PC-9 (cell line): Measurements from ENCODE around the gene REEP3.

Source experiments
- EZH2 ChIP-seq: fragments of 200-600 bp; sonication (generic); IDR thresholded peaks from 2 replicates; pipeline ENCODE4 v1.8.0; 2017; ENCODE audit warnings: antibody characterized with exemption, low read depth
- TF ChIP-seq, protein P1 (sequence below): fragments of 200-600 bp; sonication (generic); conservative IDR thresholded peaks from 2 replicates; pipeline ENCODE4 v1.6.1; 2017; ENCODE audit warnings: mixed run types, antibody characterized with exemption, mild to moderate bottlenecking, moderate library complexity

DNA sequence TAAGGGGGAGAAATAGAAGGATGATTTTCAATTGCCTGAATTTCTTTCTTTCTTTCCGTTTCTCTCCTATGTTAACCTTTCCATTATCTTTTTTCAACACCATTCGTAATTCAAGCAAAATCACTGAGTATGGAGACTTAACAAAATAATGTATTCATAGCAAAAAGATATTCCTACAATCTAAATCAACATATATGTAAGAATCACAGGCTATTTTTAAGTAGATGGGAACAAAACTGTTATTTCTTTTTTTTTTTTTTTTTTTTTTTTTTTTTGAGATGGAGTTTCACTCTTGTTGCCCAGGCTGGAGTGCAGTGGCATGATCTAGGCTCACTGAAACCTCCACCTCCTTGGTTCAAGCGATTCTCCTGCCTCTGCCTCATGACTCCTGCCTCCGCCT, 28.2 kb upstream of the REEP3 start:
- TF ChIP-seq, protein P1, sequence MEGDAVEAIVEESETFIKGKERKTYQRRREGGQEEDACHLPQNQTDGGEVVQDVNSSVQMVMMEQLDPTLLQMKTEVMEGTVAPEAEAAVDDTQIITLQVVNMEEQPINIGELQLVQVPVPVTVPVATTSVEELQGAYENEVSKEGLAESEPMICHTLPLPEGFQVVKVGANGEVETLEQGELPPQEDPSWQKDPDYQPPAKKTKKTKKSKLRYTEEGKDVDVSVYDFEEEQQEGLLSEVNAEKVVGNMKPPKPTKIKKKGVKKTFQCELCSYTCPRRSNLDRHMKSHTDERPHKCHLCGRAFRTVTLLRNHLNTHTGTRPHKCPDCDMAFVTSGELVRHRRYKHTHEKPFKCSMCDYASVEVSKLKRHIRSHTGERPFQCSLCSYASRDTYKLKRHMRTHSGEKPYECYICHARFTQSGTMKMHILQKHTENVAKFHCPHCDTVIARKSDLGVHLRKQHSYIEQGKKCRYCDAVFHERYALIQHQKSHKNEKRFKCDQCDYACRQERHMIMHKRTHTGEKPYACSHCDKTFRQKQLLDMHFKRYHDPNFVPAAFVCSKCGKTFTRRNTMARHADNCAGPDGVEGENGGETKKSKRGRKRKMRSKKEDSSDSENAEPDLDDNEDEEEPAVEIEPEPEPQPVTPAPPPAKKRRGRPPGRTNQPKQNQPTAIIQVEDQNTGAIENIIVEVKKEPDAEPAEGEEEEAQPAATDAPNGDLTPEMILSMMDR, result no peak
- no peak for TF ChIP-seq EZH2
